ENCODE results near the gene NR1H3. TPM values are rescaled to one million over a fixed set of nuclear protein-coding genes. Genes with fewer than 3 reads are reported as not detected.

The NR1H3 gene
- total RNA-seq, 1 experiment from 2014 or later: 26.3 TPM

GRCh38 chr11:47212938-47213337, 44.9 kb upstream of the NR1H3 start:
- Histone ChIP-seq H3K23ac (ENCODE audit: insufficient read length, low read depth, low read length) (no peak overlapping the region), H3K9me3 (ENCODE audit: control insufficient read depth, low read depth, low read length) (no peaks in the 10 kb centered on the region), H2AFZ (ENCODE audit: low read length) (no peak overlapping the region), H4K20me1 (ENCODE audit: control insufficient read depth, insufficient read depth, insufficient read length) (no peaks in the 10 kb centered on the region), H3K18ac (ENCODE audit: insufficient read length, low read depth, low read length) (no peak overlapping the region), H3K9ac (ENCODE audit: extremely low read depth, insufficient read length, low read length) (no peak overlapping the region), H3K4me1 (ENCODE audit: insufficient read depth, low read length) (no peaks in the 10 kb centered on the region; the same call in 1 of the 2 replicates), H2BK15ac (ENCODE audit: low read depth, low read length) (no peak overlapping the region), H3K79me1 (ENCODE audit: insufficient read depth, low read depth, low read length, poor library complexity, severe bottlenecking) (no peaks in the 10 kb centered on the region), H2BK12ac (ENCODE audit: insufficient read length, low read depth, low read length) (no peak overlapping the region), H3T11ph (ENCODE audit: low read length) (no peak overlapping the region), H3K27me3 (ENCODE audit: insufficient read depth, low read length) (no peaks in the 10 kb centered on the region), H3K27ac (ENCODE audit: insufficient read length, low read depth, low read length) (no peak overlapping the region), H4K91ac (ENCODE audit: insufficient read length, low read depth, low read length) (no peak overlapping the region), H2BK20ac (ENCODE audit: low read depth, low read length, poor library complexity, severe bottlenecking) (no peak overlapping the region), H3K4me2 (ENCODE audit: insufficient read depth, insufficient read length, low read length) (no peak overlapping the region), H3K23me2 (ENCODE audit: insufficient read length, low read depth, low read length, poor library complexity, severe bottlenecking) (peaks cover 20% of the 10 kb centered on the region), H3K14ac (ENCODE audit: insufficient read depth, low read length) (no peak overlapping the region), H2AK5ac (ENCODE audit: insufficient read length, low read length) (no peak overlapping the region), H3K56ac (ENCODE audit: insufficient read length, low read depth, low read length) (no peak overlapping the region), H4K5ac (ENCODE audit: insufficient read length, low read depth, low read length) (no peak overlapping the region), H3K4ac (ENCODE audit: low read depth, low read length) (no peak overlapping the region), H4K8ac (replicated peaks; ENCODE audit: insufficient read length, low read depth, low read length) (no peak overlapping the region), H2BK120ac (ENCODE audit: low read depth, low read length, poor library complexity, severe bottlenecking) (no peak overlapping the region), H2BK5ac (ENCODE audit: insufficient read length, low read length) (no peak overlapping the region), H3K79me2 (ENCODE audit: insufficient read depth, low read length) (peaks cover 2% of the 10 kb centered on the region; the same call in 1 of the 2 replicates)
- Mint-ChIP-seq H3K4me3 (no peak overlapping the region), H3K4me1 (peaks cover 21 to 22% of the 10 kb centered on the region in 2 experiments), H3K27me3 (ENCODE audit: low read depth) (no peaks in the 10 kb centered on the region), H3K27ac (no peak overlapping the region), H3K9me3 (no peaks in the 10 kb centered on the region), H3K36me3 (ENCODE audit: insufficient read depth in 1 of 3, low read depth in 3 of 3) (peaks cover 0 to 10% (median 3%) of the 10 kb centered on the region in 3 experiments; a peak in 5 of 7 replicates)
- no peak for DNase-seq
- TF ChIP-seq CTCF (conservative IDR thresholded peaks at IDR 0.05): no peak
- WGBS (ENCODE audit: extremely low coverage, insufficient read length, low lambda C conversion rate): no CpG with 5 or more reads among the region's 12 CpGs

Data from H9 (cell line).